ENCODE results near the gene LSM5. TPM values are rescaled to one million over a fixed set of nuclear protein-coding genes. Genes with fewer than 3 reads are reported as not detected.

The LSM5 gene
- total RNA-seq: 10 to 100 TPM; 17.7 to 29.5 (median 21.3) TPM

DNA sequence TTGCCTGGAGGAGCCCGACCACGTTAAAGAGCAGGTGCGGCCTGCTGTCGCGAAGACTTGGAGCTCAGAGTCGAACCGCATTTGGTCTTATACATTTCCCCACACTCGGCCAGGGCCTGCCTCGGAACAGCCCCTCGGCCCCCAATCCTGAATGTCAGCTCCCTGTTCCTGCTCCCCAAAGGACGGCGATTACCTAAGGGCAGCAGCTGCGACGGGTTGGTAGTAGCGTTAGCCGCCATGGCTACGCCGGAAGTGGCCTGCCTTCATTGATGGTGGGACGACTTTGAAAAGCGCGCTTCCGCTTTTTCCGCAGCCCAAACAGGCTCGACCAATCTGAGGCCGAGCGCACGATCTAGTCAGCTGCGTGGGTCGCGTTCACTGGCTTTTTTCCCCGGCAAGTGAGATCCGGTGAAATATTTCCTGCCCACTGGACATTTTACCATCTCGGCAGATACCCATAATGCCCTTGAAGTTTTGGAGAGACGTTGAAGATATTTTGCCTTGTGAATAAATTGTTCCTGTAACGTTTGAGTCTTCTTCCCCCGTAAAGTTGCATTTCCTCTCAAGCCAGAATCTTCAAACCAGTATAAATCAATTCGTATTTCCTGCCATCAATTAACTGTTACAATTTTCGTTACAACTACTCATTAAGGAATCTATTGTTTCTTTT lies at the start of gene LSM5:
LSM5 (minus strand) TSS at position 254 of the 670 bp plus-strand sequence; CDS start at position 239, 15 bp downstream.
- TF ChIP-seq, protein P1, sequence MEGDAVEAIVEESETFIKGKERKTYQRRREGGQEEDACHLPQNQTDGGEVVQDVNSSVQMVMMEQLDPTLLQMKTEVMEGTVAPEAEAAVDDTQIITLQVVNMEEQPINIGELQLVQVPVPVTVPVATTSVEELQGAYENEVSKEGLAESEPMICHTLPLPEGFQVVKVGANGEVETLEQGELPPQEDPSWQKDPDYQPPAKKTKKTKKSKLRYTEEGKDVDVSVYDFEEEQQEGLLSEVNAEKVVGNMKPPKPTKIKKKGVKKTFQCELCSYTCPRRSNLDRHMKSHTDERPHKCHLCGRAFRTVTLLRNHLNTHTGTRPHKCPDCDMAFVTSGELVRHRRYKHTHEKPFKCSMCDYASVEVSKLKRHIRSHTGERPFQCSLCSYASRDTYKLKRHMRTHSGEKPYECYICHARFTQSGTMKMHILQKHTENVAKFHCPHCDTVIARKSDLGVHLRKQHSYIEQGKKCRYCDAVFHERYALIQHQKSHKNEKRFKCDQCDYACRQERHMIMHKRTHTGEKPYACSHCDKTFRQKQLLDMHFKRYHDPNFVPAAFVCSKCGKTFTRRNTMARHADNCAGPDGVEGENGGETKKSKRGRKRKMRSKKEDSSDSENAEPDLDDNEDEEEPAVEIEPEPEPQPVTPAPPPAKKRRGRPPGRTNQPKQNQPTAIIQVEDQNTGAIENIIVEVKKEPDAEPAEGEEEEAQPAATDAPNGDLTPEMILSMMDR (IDR thresholded peaks at IDR 0.05; ENCODE audit: low read depth): no peak

DNA sequence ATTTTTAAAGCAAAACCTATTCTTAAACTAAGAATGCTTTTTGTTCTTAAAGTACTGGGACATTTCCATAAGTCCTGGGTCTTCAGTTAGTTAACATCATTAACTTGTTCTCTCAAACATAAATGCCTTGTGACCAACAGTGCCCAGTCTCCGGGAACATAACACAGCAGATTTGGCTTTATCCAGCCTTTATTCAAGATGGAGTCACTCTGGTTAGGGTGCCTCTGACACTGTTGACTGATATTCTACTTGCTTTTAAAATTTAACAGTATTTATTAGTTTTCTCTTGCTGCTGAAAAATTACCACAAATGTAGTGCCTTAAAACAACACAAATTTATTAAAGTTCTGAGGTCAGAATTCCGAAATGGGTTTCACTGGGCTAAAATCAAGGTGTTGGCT lies 49.2 kb upstream of the LSM5 start:
- TF ChIP-seq, protein P1 (IDR thresholded peaks at IDR 0.05; ENCODE audit: low read depth): no peak

- TF ChIP-seq, protein P1 (IDR thresholded peaks at IDR 0.05; ENCODE audit: low read depth): no peak
These were observed 47.6 kb upstream of the LSM5 start for GRCh38 chr7:32537760-32538159.

DNA sequence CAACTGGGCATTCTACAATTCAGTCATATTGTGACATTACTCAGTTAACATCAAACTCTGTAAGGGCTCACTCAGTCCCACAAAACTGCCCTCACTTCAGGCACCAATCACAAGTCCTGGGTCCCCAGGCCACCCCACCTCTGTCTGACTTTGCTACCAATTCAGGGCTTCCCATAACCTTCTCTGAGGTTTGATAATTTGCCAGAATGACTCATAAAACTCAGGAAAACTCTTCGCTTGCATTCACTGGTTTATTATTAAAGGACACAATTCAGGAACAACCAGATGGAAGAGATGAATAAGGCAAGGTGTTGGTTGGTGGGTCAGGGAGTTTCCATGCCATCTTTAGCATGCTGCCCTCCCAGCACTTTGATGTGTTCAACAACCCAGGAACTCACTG lies 46.4 kb upstream of the LSM5 start:
- TF ChIP-seq, protein P1 (IDR thresholded peaks at IDR 0.05; ENCODE audit: low read depth): no peak

DNA sequence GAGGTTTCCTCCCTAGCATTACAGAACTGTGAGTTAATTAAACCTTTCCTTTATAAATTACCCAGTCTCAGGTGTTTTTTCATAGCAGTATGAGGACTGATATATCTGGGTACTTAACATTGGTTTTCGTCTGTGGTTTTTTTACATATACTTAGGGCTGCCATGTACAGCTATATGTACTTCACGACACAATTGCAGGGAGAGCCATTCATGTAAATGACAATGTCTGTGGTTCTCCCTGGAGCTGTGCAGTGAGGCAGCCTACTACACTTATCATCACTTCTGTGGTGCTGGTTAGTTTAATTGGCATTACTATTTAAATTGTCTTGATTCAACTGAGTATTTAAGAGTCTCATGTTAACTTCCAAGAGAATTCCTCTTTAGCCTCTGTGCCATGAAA lies 45.8 kb upstream of the LSM5 start:
- TF ChIP-seq, protein P1 (IDR thresholded peaks at IDR 0.05; ENCODE audit: low read depth): no peak

DNA sequence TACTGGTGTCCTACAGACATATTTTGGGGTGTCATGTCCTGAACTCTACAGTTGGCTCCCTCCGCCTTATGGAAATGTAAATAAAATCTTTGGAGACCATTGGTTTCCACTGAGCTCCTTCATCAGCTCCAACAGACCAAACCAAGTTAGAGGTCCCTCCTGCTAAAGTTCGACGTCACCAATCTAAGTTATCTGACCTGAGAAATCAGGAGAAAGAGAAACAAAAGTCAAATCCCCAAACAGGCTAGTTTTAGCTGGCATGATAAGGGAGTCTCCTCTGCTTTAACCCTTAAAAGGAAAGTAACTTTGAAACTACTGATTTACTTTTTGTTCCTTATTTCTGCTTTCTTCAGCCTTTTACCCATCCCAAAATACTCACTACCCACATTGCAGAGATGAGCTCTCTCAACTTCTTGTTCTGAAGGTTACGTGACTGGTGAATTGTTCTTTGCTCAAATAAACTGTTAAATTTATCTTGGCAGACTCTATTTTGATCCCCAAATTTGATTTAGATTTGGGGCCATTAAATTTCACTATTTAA lies 45.1 kb upstream of the LSM5 start:
- TF ChIP-seq, protein P1 (IDR thresholded peaks at IDR 0.05; ENCODE audit: low read depth): no peak

DNA sequence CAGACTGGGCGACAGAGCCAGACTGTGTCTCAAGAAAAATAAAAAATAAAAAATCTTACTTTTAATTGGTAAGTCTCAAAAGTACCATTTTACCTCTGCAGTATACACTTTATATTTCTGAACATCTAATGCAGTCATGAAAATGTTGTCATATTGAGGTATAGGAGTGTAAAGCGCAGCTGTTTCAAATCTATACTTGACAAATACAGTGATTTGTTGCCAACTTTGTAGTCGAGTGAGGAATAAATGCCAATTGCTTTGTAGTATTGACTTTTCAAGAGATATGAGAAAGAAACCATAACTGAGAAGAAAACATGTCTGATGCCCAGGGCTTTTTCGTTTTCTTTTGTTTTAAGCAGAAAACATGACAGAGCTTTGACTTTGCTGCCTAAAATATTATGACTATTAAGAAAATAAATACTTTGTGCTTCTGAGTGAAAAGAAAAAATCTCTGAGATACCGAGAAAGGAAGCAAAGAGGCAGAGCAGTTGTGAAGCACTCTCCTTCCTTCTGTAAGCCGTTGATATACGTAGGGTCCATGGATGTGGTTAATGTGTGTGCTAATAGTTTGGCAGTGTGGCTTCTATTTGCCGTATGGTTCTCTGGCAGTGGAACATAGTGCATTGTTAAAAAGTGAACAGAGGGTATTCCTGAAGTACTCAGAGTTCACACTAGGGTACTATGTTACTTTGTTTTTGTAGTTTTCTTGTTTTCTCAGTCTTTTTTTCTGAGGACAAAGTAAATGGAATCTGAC lies 43.3 kb upstream of the LSM5 start:
- TF ChIP-seq, protein P1 (IDR thresholded peaks at IDR 0.05; ENCODE audit: low read depth): no peak

Data from subcutaneous adipose tissue (tissue), 4 donors.